HAP-1 (cell line): ENCODE data around the gene SHANK3.
"Not testable (repeated sequence)": the region's sequence is repeated elsewhere in the genome, so short reads cannot be mapped to it uniquely, and the experiment has no call there.

Experiments
- DNase-seq, 2 experiments: peaks; one replicate each; pipeline ENCODE4 v3.0.0-alpha.2; 2016 to 2020; ENCODE audit warnings: low spot score in 2 of 2
- H3K27me3 ChIP-seq: fragments of 250-450 bp; sonication (Bioruptor Pico); 2 replicates; pipeline ENCODE4 v1.5.1; 2020; ENCODE audit warnings: low read depth, mild to moderate bottlenecking, moderate library complexity
- H3K36me3 ChIP-seq: fragments of 250-450 bp; sonication (Bioruptor Pico); replicated peaks from 2 replicates; pipeline ENCODE4 v1.5.1; 2020; ENCODE audit warnings: mild to moderate bottlenecking
- H3K4me1 ChIP-seq: fragments of 250-450 bp; sonication (Bioruptor Pico); 2 replicates; pipeline ENCODE4 v1.5.1; 2020; ENCODE audit warnings: mild to moderate bottlenecking
- H3K4me3 ChIP-seq: fragments of 250-450 bp; sonication (Bioruptor Pico); 2 replicates; pipeline ENCODE4 v1.5.1; 2020; ENCODE audit warnings: mild to moderate bottlenecking, moderate library complexity
- H3K9me3 ChIP-seq: fragments of 250-450 bp; sonication (Bioruptor Pico); 2 replicates; pipeline ENCODE4 v1.5.1; 2020; ENCODE audit warnings: mild to moderate bottlenecking, moderate library complexity
- in situ Hi-C: fragments of 300-500 bp; cut with MboI; formaldehyde crosslinking; loops from 3 replicates; pipeline ENCODE4 v1.14.3; 2020; ENCODE audit warnings: low sequenced_read_pairs, inconsistent platforms, mixed read lengths

SHANK3 gene

GRCh38 chr22:50640296-50640695, 32.3 kb upstream of the SHANK3 start:
- H3K4me1 ChIP-seq, H3K4me3 ChIP-seq, H3K9me3 ChIP-seq, H3K27me3 ChIP-seq, DNase-seq, H3K36me3 ChIP-seq, in situ Hi-C loops: not testable (repeated sequence)

GRCh38 chr22:50640857-50641647, 31.6 kb upstream of the SHANK3 start:
- H3K4me1 ChIP-seq: no peaks in the 10 kb centered on the region
- in situ Hi-C loops: no loop called here
- DNase-seq: no peak

GRCh38 chr22:50641696-50642607, 30.7 kb upstream of the SHANK3 start:
- H3K9me3 ChIP-seq: 0 out of 2 replicates have a peak, but pooled peaks cover 3% of the 10 kb centered on the region
- in situ Hi-C loops: no loop called here
- peaks cover 11% of the 10 kb centered on the region; the same call in 1 of the 2 replicates for H3K27me3 ChIP-seq
- no peak overlapping the region for H3K4me3 ChIP-seq
- no peaks in the 10 kb centered on the region for H3K4me1 ChIP-seq
- DNase-seq: peak in 1 of 2 experiments; percentile 41
- no peaks in the 10 kb centered on the region for H3K36me3 ChIP-seq

More at GRCh38 chr22:50640857-50641647, 31.6 kb upstream of the SHANK3 start:
- Histone ChIP-seq H3K36me3 (no peaks in the 10 kb centered on the region), H3K4me3 (no peak overlapping the region), H3K27me3 (peaks cover 11% of the 10 kb centered on the region; the same call in 1 of the 2 replicates), H3K9me3 (0 out of 2 replicates have a peak, but pooled peaks cover 3% of the 10 kb centered on the region)

GRCh38 chr22:50643021-50643820, 29.4 kb upstream of the SHANK3 start:
- H3K4me3 ChIP-seq, DNase-seq, in situ Hi-C loops, H3K4me1 ChIP-seq, H3K9me3 ChIP-seq, H3K36me3 ChIP-seq: not testable (repeated sequence)
- H3K27me3 ChIP-seq: peaks cover 11% of the 10 kb centered on the region; the same call in 1 of the 2 replicates

- peaks cover 11% of the 10 kb centered on the region; the same call in 1 of the 2 replicates for H3K27me3 ChIP-seq
- DNase-seq, in situ Hi-C loops, H3K4me1 ChIP-seq, H3K4me3 ChIP-seq, H3K36me3 ChIP-seq: not testable (repeated sequence)
- H3K9me3 ChIP-seq: peaks cover 11% of the 10 kb centered on the region; the same call in 1 of the 2 replicates
Observed at GRCh38 chr22:50643821-50644101, 28.9 kb upstream of the SHANK3 start.

- DNase-seq: no peak
- H3K9me3 ChIP-seq: peaks cover 15% of the 10 kb centered on the region
- no peak overlapping the region for H3K4me3 ChIP-seq
- H3K4me1 ChIP-seq: no peaks in the 10 kb centered on the region
- H3K36me3 ChIP-seq: no peaks in the 10 kb centered on the region
- H3K27me3 ChIP-seq: no peaks in the 10 kb centered on the region
- in situ Hi-C loops: no loop called here
Observed at GRCh38 chr22:50653256-50653655, 19.4 kb upstream of the SHANK3 start.

- H3K36me3 ChIP-seq, DNase-seq, H3K4me1 ChIP-seq, H3K4me3 ChIP-seq, H3K27me3 ChIP-seq, H3K9me3 ChIP-seq, in situ Hi-C loops: not testable (repeated sequence)
Observed at GRCh38 chr22:50654664-50655063, 18.0 kb upstream of the SHANK3 start.

- DNase-seq: no peak
- H3K4me3 ChIP-seq: no peak overlapping the region
- H3K27me3 ChIP-seq: no peaks in the 10 kb centered on the region
- H3K4me1 ChIP-seq: no peaks in the 10 kb centered on the region
- H3K36me3 ChIP-seq: no peaks in the 10 kb centered on the region
- no peaks in the 10 kb centered on the region; the same call in none of the 2 replicates for H3K9me3 ChIP-seq
- in situ Hi-C loops: no loop called here
Observed at GRCh38 chr22:50656122-50657070, 16.2 kb upstream of the SHANK3 start.

GRCh38 chr22:50657925-50658324, 14.7 kb upstream of the SHANK3 start:
- no peak overlapping the region for H3K4me3 ChIP-seq
- no peak for DNase-seq
- in situ Hi-C loops: no loop called here
- H3K9me3 ChIP-seq: no peaks in the 10 kb centered on the region; the same call in none of the 2 replicates
- no peaks in the 10 kb centered on the region for H3K36me3 ChIP-seq
- no peaks in the 10 kb centered on the region for H3K4me1 ChIP-seq
- no peaks in the 10 kb centered on the region for H3K27me3 ChIP-seq

- in situ Hi-C loops, H3K36me3 ChIP-seq, DNase-seq, H3K4me1 ChIP-seq, H3K9me3 ChIP-seq, H3K27me3 ChIP-seq, H3K4me3 ChIP-seq: not testable (repeated sequence)
Observed at GRCh38 chr22:50659711-50660110, 12.9 kb upstream of the SHANK3 start.

- in situ Hi-C loops: no loop called here
- Histone ChIP-seq H3K4me1 (no peaks in the 10 kb centered on the region), H3K4me3 (no peak overlapping the region), H3K9me3 (no peaks in the 10 kb centered on the region; the same call in 1 of the 2 replicates), H3K36me3 (no peaks in the 10 kb centered on the region), H3K27me3 (no peaks in the 10 kb centered on the region)
- no peak for DNase-seq
Observed at GRCh38 chr22:50660306-50660705, 12.3 kb upstream of the SHANK3 start.

- Histone ChIP-seq H3K4me3 (no peak overlapping the region), H3K36me3 (no peaks in the 10 kb centered on the region), H3K4me1 (no peaks in the 10 kb centered on the region), H3K27me3 (no peaks in the 10 kb centered on the region), H3K9me3 (no peaks in the 10 kb centered on the region)
- no peak for DNase-seq
- in situ Hi-C loops: no loop called here
Observed at GRCh38 chr22:50665212-50665611, 7.4 kb upstream of the SHANK3 start.
